Right cardiac atrium (tissue), 5 donors: ENCODE measurements around the gene ELL2. TPM values are rescaled to one million over a fixed set of nuclear protein-coding genes. Genes with fewer than 3 reads are reported as not detected.
A peak's percentile ranks its signal among the peaks of the same experiment; 100 is the strongest.
"Not testable (repeated sequence)": the region's sequence is repeated elsewhere in the genome, so short reads cannot be mapped to it uniquely, and the experiment has no call there.

Source experiments
- ATAC-seq, 2 donors: fragments of 200-7000 bp; cut with Tn5 transposase; one replicate each; pipeline versions ENCODE4 v1.8.0 to v1.9.1; 2020; ENCODE audit warnings: moderate library complexity in 2 of 2, mild to moderate bottlenecking in 1 of 2
- DNase-seq, 3 donors: peaks; one replicate each; pipeline ENCODE4 v3.0.0-alpha.2; 2020
- H3K27ac ChIP-seq: one replicate; pipeline ENCODE4 v1.5.1; 2013; ENCODE audit warnings: mild to moderate bottlenecking, low read length, control low read depth, moderate library complexity
- H3K27me3 ChIP-seq: one replicate; pipeline ENCODE4 v1.6.1; 2013; ENCODE audit not compliant: control insufficient read depth, insufficient read depth
- H3K4me1 ChIP-seq: one replicate; pipeline ENCODE4 v1.6.1; 2013; ENCODE audit warnings: low read length; ENCODE audit not compliant: control insufficient read depth, insufficient read depth
- H3K4me3 ChIP-seq: one replicate; pipeline ENCODE4 v1.5.1; 2013; ENCODE audit warnings: low read length, control low read depth
- H3K9me3 ChIP-seq: one replicate; pipeline ENCODE4 v1.6.1; 2013; ENCODE audit warnings: low read length; ENCODE audit not compliant: control insufficient read depth
- WGBS: extraction: QIAGEN DNeasy Blood & Tissue Kit; methylation state at CpG from one replicate; pipeline ENCODE4 v1.1.7; 2013; 5-methylcytosine and 5-hydroxymethylcytosine counted together
- intact Hi-C, 4 donors: fragments of 100-400 bp; cut with DNase I; formaldehyde crosslinking; loops; one replicate each; pipeline versions ENCODE4 v1.11.0 to v1.14.0; 2022 to 2023
- polyA plus RNA-seq: library from polyadenylated mRNA; stranded (reverse); fragments of 200-250 nt; gene quantifications from one replicate; pipeline ENCODE4 v1.2.3, GENCODE V29; 2013
- total RNA-seq, 4 donors: library from RNA; stranded (reverse); fragmentation: NEBNext Ultra II Directional; extraction: Animal tissue kit (Norgen Biotek cat#: 25700); gene quantifications; one replicate each; pipeline ENCODE4 v1.2.1, GENCODE V29; 2021
- donor health status: healthy with polysubstance abuse.
- donor health status: DM: no; HTN: yes; CAD: no.
- donor health status: DM: no; HTN: no; CAD: no.
- donor health status: DM: no; HTN: yes; CAD: no; lungs with severe emphysema.
- donor health status: DM: yes; HTN: yes; CAD: no.

ELL2 gene
- total and polyA plus RNA-seq, 5 donors, result 16.7 to 75.9 (median 32.4) TPM

DNA sequence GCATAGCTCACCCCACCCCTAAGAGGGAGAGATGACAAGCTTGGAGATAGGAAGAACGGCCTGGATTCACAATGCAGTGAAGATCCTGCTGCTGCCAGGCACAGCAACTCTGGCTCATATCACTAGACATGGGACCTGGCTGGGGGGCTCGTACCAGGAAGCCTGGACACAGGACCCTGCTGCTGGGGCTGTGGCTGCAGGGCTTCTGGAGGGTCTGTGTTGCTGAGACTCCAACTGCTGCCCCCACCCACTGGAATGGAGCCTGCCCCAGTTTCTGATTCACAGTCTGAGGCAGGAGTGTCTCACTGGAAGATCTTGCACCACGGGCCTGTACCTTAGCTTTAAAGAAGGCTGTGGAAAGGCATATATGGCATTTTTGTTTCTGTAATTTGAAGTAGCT is 108.2 kb downstream of the ELL2 start:
- ATAC-seq, result no peak
- H3K27me3 ChIP-seq, result no peaks in the 10 kb centered on the region
- H3K27ac ChIP-seq, result peak overlapping the region; percentile 84
- peaks cover 12% of the 10 kb centered on the region for H3K4me1 ChIP-seq
- intact Hi-C loops, result loop anchor here in 1 of 4 donors (10.0 kb wide), 1 partner anchor 741 kb away; no protein-coding TSS in a partner anchor
- no peaks in the 10 kb centered on the region for H3K9me3 ChIP-seq
- DNase-seq, result no peak
- WGBS, result 56% methylated on average over 3 of the region's 3 CpGs
- H3K4me3 ChIP-seq, result no peak overlapping the region

- DNase-seq (no peak), ATAC-seq (no peak)
- 97% methylated on average over 5 of the region's 5 CpGs for WGBS
- Histone ChIP-seq H3K4me3 (no peak overlapping the region), H3K4me1 (peaks cover 9% of the 10 kb centered on the region), H3K27ac (peak overlapping the region; percentile 66), H3K9me3 (no peaks in the 10 kb centered on the region), H3K27me3 (no peaks in the 10 kb centered on the region)
- intact Hi-C loops, result loop anchor here in 1 of 4 donors (10.0 kb wide), 1 partner anchor 742 kb away; no protein-coding TSS in a partner anchor
Measured at GRCh38 chr5:95852567-95852966, 109.1 kb downstream of the ELL2 start.

- H3K4me3 ChIP-seq, H3K27ac ChIP-seq, H3K27me3 ChIP-seq, H3K4me1 ChIP-seq, ATAC-seq, H3K9me3 ChIP-seq: not testable (repeated sequence)
- DNase-seq, result peak in 1 of 3 donors; percentile 41
- intact Hi-C loops, result loop anchor here in 1 of 4 donors (10.0 kb wide), 1 partner anchor 744 kb away; no protein-coding TSS in a partner anchor
- 98% methylated on average over 34 of the region's 34 CpGs for WGBS
Measured at GRCh38 chr5:95851141-95851540, 110.5 kb downstream of the ELL2 start.

GRCh38 chr5:95850391-95850894 is 111.2 kb downstream of the ELL2 start:
- peak overlapping the region; percentile 43 for H3K27ac ChIP-seq
- ATAC-seq (no peak), DNase-seq (no peak)
- H3K4me1 ChIP-seq, result peaks cover 5% of the 10 kb centered on the region
- 80% methylated on average over 5 of the region's 5 CpGs for WGBS
- intact Hi-C loops, result loop anchor here in 1 of 4 donors (10.0 kb wide), 1 partner anchor 744 kb away; no protein-coding TSS in a partner anchor
- no peak overlapping the region for H3K4me3 ChIP-seq
- H3K9me3 ChIP-seq, result no peaks in the 10 kb centered on the region
- no peaks in the 10 kb centered on the region for H3K27me3 ChIP-seq

DNA sequence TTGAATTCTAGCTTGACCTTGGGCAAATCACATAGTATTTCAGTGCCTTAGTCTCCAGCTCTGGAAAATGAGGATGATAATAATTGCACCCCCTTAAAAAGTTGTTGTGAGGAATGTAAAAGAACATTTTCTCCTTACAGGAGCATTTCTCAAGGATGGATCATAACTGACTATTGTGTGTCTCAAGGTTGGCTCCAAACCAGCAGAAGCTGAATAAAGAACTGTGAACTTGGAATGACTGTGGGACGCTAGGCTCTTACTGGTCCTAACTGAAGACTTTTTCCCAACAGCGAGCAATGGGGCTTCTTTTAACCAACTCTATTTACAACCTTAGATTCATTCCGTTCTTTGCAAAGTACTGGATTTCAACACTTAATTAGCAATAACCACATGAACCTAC is 113.0 kb downstream of the ELL2 start:
- Histone ChIP-seq H3K9me3 (no peaks in the 10 kb centered on the region), H3K27ac (no peak overlapping the region), H3K27me3 (no peaks in the 10 kb centered on the region), H3K4me1 (peaks cover 4% of the 10 kb centered on the region), H3K4me3 (no peak overlapping the region)
- intact Hi-C loops, result loop anchor here in 3 of 4 donors (5.0 kb wide), 4 partner anchors 66 to 206 kb away; partner anchors contain the start of gene RFESD (in 1 of the 3)
- DNase-seq (no peak), ATAC-seq (no peak)
- 63% methylated on average over 3 of the region's 3 CpGs for WGBS

DNA sequence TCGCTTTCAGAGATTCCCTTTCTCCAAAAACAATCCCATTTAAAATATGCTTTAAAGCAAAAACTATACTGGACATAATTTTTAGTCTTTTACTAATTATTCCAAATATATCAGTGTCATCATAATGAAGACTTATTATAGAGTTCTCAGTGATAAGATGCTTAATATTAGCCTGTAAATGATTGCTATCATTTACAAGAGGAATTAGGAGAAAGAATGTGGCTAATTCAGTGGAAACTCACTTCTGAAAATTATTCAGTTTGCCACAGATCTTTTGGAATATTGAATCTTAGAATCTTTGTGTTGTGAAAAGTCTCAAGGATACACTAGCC is 114.4 kb downstream of the ELL2 start:
- WGBS, result 13% methylated on average over 1 of the region's 1 CpG

DNA sequence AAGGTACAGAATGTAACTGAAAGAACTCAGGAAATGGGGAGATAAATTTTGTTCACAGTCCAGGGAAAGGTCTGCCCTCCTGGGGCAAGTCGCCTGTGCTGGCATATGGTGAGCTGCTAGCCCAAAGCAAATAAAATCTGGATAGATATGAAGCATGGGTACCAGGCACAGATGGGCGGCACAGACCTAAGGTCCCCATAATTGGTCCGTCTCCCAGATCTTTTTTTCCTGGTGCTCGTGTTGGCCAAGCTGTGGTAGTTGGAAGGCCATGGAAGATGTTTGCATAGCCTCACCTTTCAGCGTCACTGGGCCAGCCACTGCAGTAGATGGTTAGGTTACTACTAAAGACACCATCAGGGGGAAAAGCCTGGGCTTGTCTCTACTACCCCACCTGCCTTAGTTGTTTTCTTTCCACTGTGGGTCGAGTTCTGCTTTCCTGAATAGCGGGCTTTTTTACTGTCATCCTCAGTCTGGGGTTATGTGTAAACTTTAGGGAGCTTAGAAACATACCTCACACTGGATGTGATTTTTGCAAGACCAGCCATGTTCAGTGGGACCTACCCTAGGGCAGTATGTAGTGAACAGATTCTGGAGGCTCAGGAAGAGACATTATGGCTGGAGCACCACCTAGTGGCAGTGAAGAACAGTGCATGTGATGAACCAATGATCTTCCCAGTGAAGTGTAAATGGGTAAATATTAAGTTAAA is 114.9 kb downstream of the ELL2 start:
- H3K4me3 ChIP-seq, result no peak overlapping the region
- no peaks in the 10 kb centered on the region for H3K27me3 ChIP-seq
- ATAC-seq (peak; percentile 74 to 76), DNase-seq (peak in 2 of 3 donors; percentile 45 to 79)
- intact Hi-C loops, result loop anchor here (2.0 to 5.0 kb wide), 5 partner anchors 64 to 204 kb away; partner anchors contain the start of gene RFESD (in 1 of the 4)
- 74% methylated on average over 7 of the region's 7 CpGs for WGBS
- H3K27ac ChIP-seq, result peak overlapping the region; percentile 22
- H3K9me3 ChIP-seq, result no peaks in the 10 kb centered on the region
- H3K4me1 ChIP-seq, result no peaks in the 10 kb centered on the region

More for the DNA sequence above, 114.4 kb downstream of the ELL2 start:
- Histone ChIP-seq H3K27ac (no peak overlapping the region), H3K4me1 (no peaks in the 10 kb centered on the region), H3K9me3 (no peaks in the 10 kb centered on the region), H3K27me3 (no peaks in the 10 kb centered on the region), H3K4me3 (no peak overlapping the region)
- intact Hi-C loops, result loop anchor here (2.0 to 5.0 kb wide), 5 partner anchors 65 to 205 kb away; partner anchors contain the start of gene RFESD (in 1 of the 4)
- DNase-seq (no peak), ATAC-seq (no peak)

- ATAC-seq, result no peak
- DNase-seq, result no peak
- intact Hi-C loops, result loop anchor here in 3 of 4 donors (2.0 to 5.0 kb wide), 5 partner anchors 63 to 203 kb away; partner anchors contain the start of gene RFESD (in 1 of the 3)
- 56% methylated on average over 3 of the region's 3 CpGs for WGBS
- H3K4me1 ChIP-seq, result no peaks in the 10 kb centered on the region
- no peaks in the 10 kb centered on the region for H3K27me3 ChIP-seq
- H3K27ac ChIP-seq, result no peak overlapping the region
- H3K4me3 ChIP-seq, result no peak overlapping the region
- no peaks in the 10 kb centered on the region for H3K9me3 ChIP-seq
Measured at GRCh38 chr5:95845391-95845790, 116.3 kb downstream of the ELL2 start.

DNA sequence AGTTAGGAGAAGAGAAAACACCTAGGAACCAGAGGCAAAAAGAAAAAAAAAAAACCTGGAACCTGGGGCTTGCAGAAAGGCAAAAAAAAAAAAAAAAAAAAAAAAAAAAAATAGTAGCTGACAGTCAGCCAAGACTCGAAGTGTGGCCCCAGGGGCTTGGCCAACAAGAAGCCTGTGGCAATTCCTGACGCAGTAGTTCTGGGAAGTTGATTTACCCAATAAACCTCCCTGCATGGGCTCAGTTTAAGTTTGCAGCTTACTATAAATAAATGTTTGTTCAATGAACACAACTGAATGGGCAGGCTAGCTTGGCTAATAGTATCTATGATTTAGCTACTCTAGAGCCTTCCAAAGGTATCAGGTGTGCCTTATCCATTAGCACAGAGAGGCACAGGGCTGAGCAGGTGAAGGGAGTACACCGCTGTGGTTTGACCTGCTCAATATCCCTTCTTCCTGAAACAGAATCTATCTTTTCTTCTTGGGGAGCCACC is 117.9 kb downstream of the ELL2 start:
- WGBS, result 41% methylated on average over 3 of the region's 3 CpGs
- ATAC-seq, result peak; percentile 41 to 47
- peak in 2 of 3 donors; percentile 49 to 71 for DNase-seq
- Histone ChIP-seq H3K4me3 (no peak overlapping the region), H3K27ac (no peak overlapping the region), H3K27me3 (no peaks in the 10 kb centered on the region), H3K9me3 (no peaks in the 10 kb centered on the region), H3K4me1 (no peaks in the 10 kb centered on the region)
- intact Hi-C loops, result loop anchor here in 2 of 4 donors (2.0 to 5.0 kb wide), 2 partner anchors 63 to 196 kb away; partner anchors contain the start of gene RFESD (in 1 of the 2)

- peak; percentile 67 to 82 (median 78) for DNase-seq
- Histone ChIP-seq H3K4me1 (no peaks in the 10 kb centered on the region), H3K27ac (peak overlapping the region; percentile 76), H3K9me3 (no peaks in the 10 kb centered on the region), H3K27me3 (no peaks in the 10 kb centered on the region), H3K4me3 (no peak overlapping the region)
- intact Hi-C loops, result loop anchor here in 1 of 4 donors (5.0 kb wide), 1 partner anchor 196 kb away; the partner anchor contains the start of gene RFESD
- peak; percentile 64 to 71 for ATAC-seq
- 58% methylated on average over 11 of the region's 11 CpGs for WGBS
Measured at GRCh38 chr5:95842854-95843544, 118.7 kb downstream of the ELL2 start.
